Neutrophil (primary cell): ENCODE data around the gene SEMA3E.

Source experiments
- H3K27ac ChIP-seq: fragments of 200-600 bp; sonication (generic); 2 replicates; pipeline ENCODE4 v1.5.1; 2016; ENCODE audit warnings: mild to moderate bottlenecking, moderate library complexity
- H3K27me3 ChIP-seq: fragments of 200-600 bp; sonication (generic); 2 replicates; pipeline ENCODE4 v1.6.0; 2016; ENCODE audit warnings: mild to moderate bottlenecking
- H3K36me3 ChIP-seq: fragments of 200-600 bp; sonication (generic); 2 replicates; pipeline ENCODE4 v1.5.1; 2017
- H3K4me1 ChIP-seq, 2 experiments: fragments of 200-600 bp in 1 of 2; sonication (generic) in 1 of 2; 1 replicate in 1 of 2; 2 replicates in 1 of 2; pipeline versions ENCODE4 v1.5.1 to v1.6.1; 2013 to 2016; ENCODE audit warnings: low read depth in 1 of 2, low read length in 1 of 2, mild to moderate bottlenecking in 1 of 2, moderate library complexity in 1 of 2; ENCODE audit not compliant: control insufficient read depth in 1 of 2, insufficient read depth in 1 of 2
- H3K4me3 ChIP-seq, 2 experiments: fragments of 200-600 bp in 1 of 2; sonication (generic) in 1 of 2; 1 replicate in 1 of 2; 2 replicates in 1 of 2; pipeline ENCODE4 v1.5.1; 2013 to 2016; ENCODE audit warnings: low read depth in 1 of 2, low read length in 1 of 2, mild to moderate bottlenecking in 1 of 2, moderate library complexity in 1 of 2
- H3K9me3 ChIP-seq: fragments of 200-600 bp; sonication (generic); 2 replicates; pipeline ENCODE4 v1.5.1; 2016
- CTCF ChIP-seq: fragments of 200-600 bp; sonication (generic); IDR thresholded peaks from 2 replicates; pipeline ENCODE4 v1.5.1; 2016; ENCODE audit warnings: antibody characterized with exemption

SEMA3E gene

DNA sequence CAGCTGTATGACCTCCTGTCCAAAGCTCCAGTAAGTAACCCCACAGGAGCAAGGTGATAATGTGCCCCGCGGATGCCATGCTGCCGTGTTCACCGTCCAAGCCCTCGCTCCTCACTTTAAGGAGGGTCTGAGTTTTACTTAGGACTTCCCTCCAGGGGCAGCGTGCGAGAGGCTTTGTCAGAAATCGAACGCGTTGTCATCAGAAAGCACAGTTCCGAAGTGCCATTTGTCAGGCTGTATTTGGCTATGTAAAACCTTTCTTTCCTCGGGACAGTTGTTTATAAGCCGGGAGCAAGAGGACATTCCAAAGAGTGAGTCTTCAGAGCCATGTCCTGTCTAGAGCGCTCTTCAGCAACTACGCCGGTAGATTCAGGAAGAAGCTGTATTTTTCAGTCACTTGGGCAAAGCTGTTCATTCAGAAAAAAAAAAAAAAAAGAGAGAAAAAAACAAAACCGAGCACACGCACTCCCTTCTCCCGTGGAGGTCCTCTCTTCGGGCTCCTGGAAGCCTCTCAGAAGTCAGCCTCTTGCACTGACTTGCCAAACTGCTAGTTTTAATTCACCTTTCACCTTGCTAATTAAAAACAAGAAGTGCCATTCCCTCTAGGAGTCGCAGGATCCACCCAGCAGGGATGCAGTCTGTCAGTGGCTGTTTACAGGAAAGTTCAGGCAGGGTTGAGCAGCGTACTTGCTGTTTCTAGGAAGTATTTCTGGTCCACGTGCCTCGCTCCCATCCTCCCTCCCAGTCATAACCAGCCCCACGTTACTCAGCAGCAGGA lies at the start of gene SEMA3E:
Gene SEMA3E (minus strand): TSS at position 676 of the 778 bp plus-strand sequence.
- Histone ChIP-seq H3K4me3 (no peak within 1 kb of the TSS), H3K36me3 (no peaks in the 10 kb centered on the region), H3K27ac (no peak within 1 kb of the TSS), H3K4me1 (no peaks in the 10 kb centered on the region), H3K9me3 (no peaks in the 10 kb centered on the region), H3K27me3 (peaks cover 24% of the 10 kb centered on the region)
- no peak for TF ChIP-seq CTCF

- Histone ChIP-seq H3K27ac (no peak overlapping the region), H3K36me3 (no peaks in the 10 kb centered on the region), H3K27me3 (no peaks in the 10 kb centered on the region), H3K4me1 (no peaks in the 10 kb centered on the region), H3K4me3 (no peak overlapping the region), H3K9me3 (no peaks in the 10 kb centered on the region)
- no peak for TF ChIP-seq CTCF
These were observed 49.0 kb upstream of the SEMA3E start for GRCh38 chr7:83697804-83698530.

GRCh38 chr7:83696101-83696500 lies 47.2 kb upstream of the SEMA3E start:
- Histone ChIP-seq H3K4me3 (no peak overlapping the region), H3K27ac (no peak overlapping the region), H3K27me3 (no peaks in the 10 kb centered on the region), H3K9me3 (no peaks in the 10 kb centered on the region), H3K4me1 (no peaks in the 10 kb centered on the region), H3K36me3 (no peaks in the 10 kb centered on the region)
- no peak for TF ChIP-seq CTCF

- H3K36me3 ChIP-seq: no peaks in the 10 kb centered on the region
- H3K27me3 ChIP-seq: no peaks in the 10 kb centered on the region
- H3K4me3 ChIP-seq: no peak overlapping the region
- H3K27ac ChIP-seq: no peak overlapping the region
- no peaks in the 10 kb centered on the region for H3K9me3 ChIP-seq
- TF ChIP-seq CTCF: no peak
- H3K4me1 ChIP-seq: no peaks in the 10 kb centered on the region
These were observed 46.4 kb upstream of the SEMA3E start for GRCh38 chr7:83695128-83695960.

- Histone ChIP-seq H3K27ac (no peak overlapping the region), H3K27me3 (no peaks in the 10 kb centered on the region), H3K4me3 (no peak overlapping the region), H3K36me3 (no peaks in the 10 kb centered on the region), H3K4me1 (no peaks in the 10 kb centered on the region), H3K9me3 (no peaks in the 10 kb centered on the region)
- TF ChIP-seq CTCF: no peak
These were observed 44.3 kb upstream of the SEMA3E start for GRCh38 chr7:83693256-83693655.
